GM12874 (cell line): Measurements from ENCODE around the gene ASCL2.

Experiments
- CTCF ChIP-seq: IDR thresholded peaks from 2 replicates; pipeline ENCODE4 v1.5.1; 2011; ENCODE audit warnings: low read depth, mild to moderate bottlenecking, control low read depth, low read length, moderate library complexity; ENCODE audit not compliant: insufficient read depth

The ASCL2 gene

GRCh38 chr11:2256951-2257700 is 13.3 kb downstream of the ASCL2 start:
- no peak for TF ChIP-seq CTCF

GRCh38 chr11:2256293-2256913 is 14.0 kb downstream of the ASCL2 start:
- no peak for TF ChIP-seq CTCF

GRCh38 chr11:2252018-2252417 is 18.4 kb downstream of the ASCL2 start:
- TF ChIP-seq CTCF, result no peak

GRCh38 chr11:2251138-2251537 is 19.2 kb downstream of the ASCL2 start:
- no peak for TF ChIP-seq CTCF

- no peak for TF ChIP-seq CTCF
Observed at GRCh38 chr11:2250485-2250884, 19.9 kb downstream of the ASCL2 start.

GRCh38 chr11:2250041-2250440 is 20.3 kb downstream of the ASCL2 start:
- TF ChIP-seq CTCF, result no peak

- no peak for TF ChIP-seq CTCF
Observed at GRCh38 chr11:2249189-2249916, 21.0 kb downstream of the ASCL2 start.
